OCI-LY1 (cell line): ENCODE measurements around the gene ELOA.

Experiments used
- EZH2 ChIP-seq: fragments of 200-600 bp; sonication (generic), shearing (Covaris generic); IDR thresholded peaks from 2 replicates; pipeline ENCODE4 v1.8.0; 2017; ENCODE audit warnings: borderline replicate concordance, mixed run types, mild to moderate bottlenecking, antibody characterized with exemption, low read length, moderate library complexity, mixed read lengths
- TF ChIP-seq, protein P1 (sequence below): fragments of 200-600 bp; sonication (generic), shearing (Covaris generic); IDR thresholded peaks from 2 replicates; pipeline ENCODE4 v1.5.1; 2017; ENCODE audit warnings: mild to moderate bottlenecking, antibody characterized with exemption, low read length, moderate library complexity, mixed read lengths

DNA sequence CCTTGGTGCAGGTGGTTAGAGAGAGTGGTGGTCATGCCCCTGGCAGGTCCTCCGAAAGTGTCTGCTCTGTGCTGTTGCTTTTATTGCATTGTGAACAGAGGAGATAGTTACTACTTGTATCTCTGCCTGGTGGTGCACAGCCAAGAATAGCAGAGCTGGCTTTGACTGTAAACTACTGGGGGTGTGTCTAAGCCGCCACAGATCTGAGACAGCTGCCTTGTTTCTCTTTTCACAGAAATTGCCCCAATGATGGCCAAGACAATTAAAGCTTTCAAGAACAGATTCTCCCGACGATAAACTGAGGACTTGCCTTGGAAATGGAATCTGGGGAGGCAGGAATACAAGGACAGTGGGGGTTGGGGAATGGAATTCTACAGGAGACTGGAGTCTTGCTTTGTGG is 16.0 kb downstream of the ELOA start:
- TF ChIP-seq EZH2 = no peak
- TF ChIP-seq, protein P1, sequence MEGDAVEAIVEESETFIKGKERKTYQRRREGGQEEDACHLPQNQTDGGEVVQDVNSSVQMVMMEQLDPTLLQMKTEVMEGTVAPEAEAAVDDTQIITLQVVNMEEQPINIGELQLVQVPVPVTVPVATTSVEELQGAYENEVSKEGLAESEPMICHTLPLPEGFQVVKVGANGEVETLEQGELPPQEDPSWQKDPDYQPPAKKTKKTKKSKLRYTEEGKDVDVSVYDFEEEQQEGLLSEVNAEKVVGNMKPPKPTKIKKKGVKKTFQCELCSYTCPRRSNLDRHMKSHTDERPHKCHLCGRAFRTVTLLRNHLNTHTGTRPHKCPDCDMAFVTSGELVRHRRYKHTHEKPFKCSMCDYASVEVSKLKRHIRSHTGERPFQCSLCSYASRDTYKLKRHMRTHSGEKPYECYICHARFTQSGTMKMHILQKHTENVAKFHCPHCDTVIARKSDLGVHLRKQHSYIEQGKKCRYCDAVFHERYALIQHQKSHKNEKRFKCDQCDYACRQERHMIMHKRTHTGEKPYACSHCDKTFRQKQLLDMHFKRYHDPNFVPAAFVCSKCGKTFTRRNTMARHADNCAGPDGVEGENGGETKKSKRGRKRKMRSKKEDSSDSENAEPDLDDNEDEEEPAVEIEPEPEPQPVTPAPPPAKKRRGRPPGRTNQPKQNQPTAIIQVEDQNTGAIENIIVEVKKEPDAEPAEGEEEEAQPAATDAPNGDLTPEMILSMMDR = no peak
